GM06990 (cell line): ENCODE results near the gene SIX1.

Experiments
- DNase-seq: peaks from one replicate; pipeline ENCODE4 v3.0.0-alpha.2; 2011; ENCODE audit not compliant: insufficient read length; ENCODE audit errors: extremely low read depth
- H3K27me3 ChIP-seq: replicated peaks from 2 replicates; pipeline ENCODE4 v1.6.0; 2011; ENCODE audit warnings: low read length; ENCODE audit not compliant: control insufficient read depth, insufficient read depth
- H3K36me3 ChIP-seq: 2 replicates; pipeline ENCODE4 v1.5.1; 2011; ENCODE audit warnings: low read length; ENCODE audit not compliant: control insufficient read depth, insufficient read depth
- H3K4me3 ChIP-seq: replicated peaks from 2 replicates; pipeline ENCODE4 v1.5.1; 2011; ENCODE audit warnings: low read depth, mild to moderate bottlenecking, control low read depth, low read length
- CTCF ChIP-seq: IDR thresholded peaks from 2 replicates; pipeline ENCODE4 v1.5.1; 2011; ENCODE audit warnings: low read length, control low read depth, mild to moderate bottlenecking, inconsistent platforms; ENCODE audit not compliant: insufficient read depth, poor library complexity, severe bottlenecking

Gene SIX1

GRCh38 chr14:60622917-60623257 is 26.4 kb downstream of the SIX1 start:
- TF ChIP-seq CTCF, result no peak
- Histone ChIP-seq H3K4me3 (no peak overlapping the region), H3K27me3 (no peaks in the 10 kb centered on the region), H3K36me3 (no peaks in the 10 kb centered on the region)
- DNase-seq, result no peak

GRCh38 chr14:60622210-60622916 is 26.9 kb downstream of the SIX1 start:
- Histone ChIP-seq H3K4me3 (no peak overlapping the region), H3K27me3 (no peaks in the 10 kb centered on the region), H3K36me3 (no peaks in the 10 kb centered on the region)
- no peak for DNase-seq
- TF ChIP-seq CTCF, result no peak

GRCh38 chr14:60621386-60621785 is 27.9 kb downstream of the SIX1 start:
- TF ChIP-seq CTCF, result no peak
- DNase-seq, result no peak
- H3K27me3 ChIP-seq, result no peaks in the 10 kb centered on the region
- no peak overlapping the region for H3K4me3 ChIP-seq
- H3K36me3 ChIP-seq, result no peaks in the 10 kb centered on the region

GRCh38 chr14:60618241-60618640 is 31.0 kb downstream of the SIX1 start:
- Histone ChIP-seq H3K36me3 (no peaks in the 10 kb centered on the region), H3K27me3 (no peaks in the 10 kb centered on the region), H3K4me3 (no peak overlapping the region)
- TF ChIP-seq CTCF, result no peak
- DNase-seq, result no peak

GRCh38 chr14:60616461-60616959 is 32.8 kb downstream of the SIX1 start:
- Histone ChIP-seq H3K27me3 (no peaks in the 10 kb centered on the region), H3K36me3 (no peaks in the 10 kb centered on the region), H3K4me3 (no peak overlapping the region)
- no peak for TF ChIP-seq CTCF
- no peak for DNase-seq

GRCh38 chr14:60602291-60602690 is 47.0 kb downstream of the SIX1 start:
- no peak overlapping the region for H3K4me3 ChIP-seq
- no peak for DNase-seq
- no peak for TF ChIP-seq CTCF
- H3K36me3 ChIP-seq, result no peaks in the 10 kb centered on the region
- H3K27me3 ChIP-seq, result no peaks in the 10 kb centered on the region
